Left hindlimb (tissue), 1 donor: ENCODE results near the gene HS3ST4.

ENCODE experiments used
- DNase-seq: peaks from one replicate; pipeline ENCODE4 v3.0.0-alpha.2; 2018

The HS3ST4 gene

GRCh38 chr16:25691519-25692091 lies at the start of gene HS3ST4:
Gene HS3ST4 (plus strand): TSS chr16:25691959.
- DNase-seq: no peak

DNA sequence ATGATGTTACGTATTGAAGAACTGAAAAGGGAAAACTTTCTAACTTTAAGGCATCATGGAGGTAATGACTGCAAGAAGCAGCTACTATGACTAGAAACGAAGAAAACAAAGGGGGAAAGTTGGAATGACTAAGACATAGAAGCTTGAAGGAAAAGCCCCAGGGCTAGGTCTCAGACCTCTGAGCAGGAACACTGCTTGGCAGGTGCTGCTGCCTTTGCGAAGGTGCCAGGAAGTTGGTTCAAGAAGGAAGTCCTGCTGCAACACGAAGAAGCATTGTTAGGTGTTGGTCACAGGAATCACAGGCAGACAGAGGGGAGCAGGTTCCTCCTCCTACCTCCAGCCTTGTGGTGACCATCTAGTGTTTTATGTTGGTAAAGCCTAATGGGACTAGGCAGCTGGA lies 48.1 kb upstream of the HS3ST4 start:
- no peak for DNase-seq

- no peak for DNase-seq
Observed at GRCh38 chr16:25656639-25657038, 35.1 kb upstream of the HS3ST4 start.

GRCh38 chr16:25676820-25677219 lies 14.9 kb upstream of the HS3ST4 start:
- no peak for DNase-seq

DNA sequence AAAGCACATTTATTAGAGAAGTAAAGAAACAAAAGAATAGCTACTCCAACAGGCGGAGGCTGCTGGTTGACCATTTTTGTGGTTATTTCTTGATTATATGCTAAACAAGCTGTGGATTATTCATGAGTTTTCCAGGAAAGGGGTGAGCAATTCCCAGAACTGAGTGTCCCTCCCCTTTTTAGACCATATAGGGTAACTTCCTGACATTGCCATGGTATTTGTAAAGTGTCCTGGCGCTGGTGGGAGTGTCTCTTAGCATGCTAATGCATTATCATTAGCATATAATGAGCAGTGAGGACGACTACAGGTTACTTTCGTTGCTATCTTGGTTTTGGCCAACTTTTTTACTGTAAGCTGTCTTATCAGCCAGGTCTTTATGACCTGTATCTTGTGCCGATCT lies 12.2 kb upstream of the HS3ST4 start:
- DNase-seq: no peak

DNA sequence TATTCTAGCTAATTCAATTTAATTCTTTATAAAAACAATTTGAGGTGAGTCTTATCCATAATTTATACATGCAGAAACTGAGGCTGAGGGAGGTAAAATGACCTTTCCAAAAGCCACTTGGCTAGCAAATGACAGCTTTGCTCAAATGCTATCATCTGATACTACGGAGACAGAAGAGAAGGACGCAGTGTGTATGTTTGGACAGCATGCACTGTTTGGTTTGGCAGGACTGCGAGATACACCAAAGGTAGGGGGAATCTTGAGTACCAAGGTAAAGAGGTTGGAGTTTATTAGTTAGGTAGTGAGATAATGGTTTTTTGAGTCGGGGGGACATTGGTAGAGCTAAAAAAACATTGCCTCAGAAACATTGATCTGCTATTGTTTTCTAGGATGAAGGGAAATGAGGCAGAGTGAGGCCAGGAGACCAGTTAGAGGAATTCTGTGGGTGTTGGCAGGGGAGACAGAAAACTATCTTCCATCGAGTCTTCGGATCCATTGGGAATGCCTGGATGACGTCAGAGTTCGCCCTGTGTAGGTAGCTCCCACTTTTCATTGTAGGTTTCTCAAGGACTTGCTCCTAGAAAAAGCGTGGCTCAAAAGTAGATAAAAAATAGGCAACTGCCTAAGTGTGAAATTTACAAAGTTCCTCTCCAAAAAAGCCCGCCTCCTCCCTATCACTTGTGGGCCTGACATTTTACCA lies 2.5 kb upstream of the HS3ST4 start:
- no peak for DNase-seq

DNA sequence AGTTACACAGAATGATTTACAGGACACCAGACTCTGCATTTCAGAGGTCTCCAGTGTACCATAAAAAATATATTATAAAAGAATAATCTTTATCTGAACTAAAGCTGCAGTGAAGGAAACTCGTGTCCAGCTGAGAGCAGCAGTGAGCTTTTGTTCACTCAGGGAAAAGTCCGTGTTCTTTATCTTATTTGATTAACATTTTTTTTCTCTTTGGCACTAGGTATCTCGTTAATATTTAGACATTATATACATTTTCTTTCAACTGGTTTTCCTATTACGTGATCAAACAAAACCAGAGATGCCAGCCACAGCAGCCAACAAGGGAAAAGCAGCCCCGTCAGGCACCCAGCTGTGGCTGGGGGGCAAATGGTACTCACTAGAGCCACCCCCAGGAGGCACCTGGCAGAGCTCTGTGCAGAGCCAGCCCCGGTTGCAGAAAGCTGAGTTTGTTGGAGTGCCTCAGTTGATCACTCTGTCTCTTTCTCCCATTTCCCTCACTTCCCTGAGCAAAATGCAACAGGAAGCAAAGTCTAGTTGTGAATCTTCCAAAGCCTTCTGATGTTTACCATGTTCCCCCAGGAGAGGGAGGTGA lies 1.1 kb upstream of the HS3ST4 start:
- no peak for DNase-seq

- no peak for DNase-seq
Observed at GRCh38 chr16:25692351-25692741, 587 bp downstream of the HS3ST4 start.

GRCh38 chr16:25692742-25693508 lies 1.2 kb downstream of the HS3ST4 start:
- no peak for DNase-seq

- DNase-seq: no peak
Observed at GRCh38 chr16:25693631-25694030, 1.9 kb downstream of the HS3ST4 start.

GRCh38 chr16:25699069-25699468 lies 7.3 kb downstream of the HS3ST4 start:
- DNase-seq: no peak

GRCh38 chr16:25700547-25700946 lies 8.8 kb downstream of the HS3ST4 start:
- no peak for DNase-seq

DNA sequence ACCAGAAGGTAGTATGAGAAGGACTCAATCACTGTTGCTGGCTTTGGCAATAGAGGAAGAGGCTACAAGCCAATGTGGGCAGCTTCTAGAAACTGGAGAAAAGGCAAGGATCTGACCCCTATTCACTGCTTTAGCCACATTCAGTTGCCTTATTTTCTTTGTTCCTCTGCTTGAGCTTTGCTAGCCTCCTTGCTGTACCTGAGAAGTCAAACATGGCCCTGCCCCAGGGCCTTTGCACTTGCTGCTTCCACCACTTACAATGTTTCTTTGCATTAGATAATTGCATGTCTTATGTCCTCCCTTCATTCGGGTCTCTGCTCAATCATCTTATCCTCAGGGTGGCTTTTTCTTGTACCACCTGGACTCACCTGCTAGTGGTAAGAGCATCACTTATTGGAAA lies 15.8 kb downstream of the HS3ST4 start:
- DNase-seq: no peak

GRCh38 chr16:25707982-25708583 lies 16.3 kb downstream of the HS3ST4 start:
- no peak for DNase-seq

DNA sequence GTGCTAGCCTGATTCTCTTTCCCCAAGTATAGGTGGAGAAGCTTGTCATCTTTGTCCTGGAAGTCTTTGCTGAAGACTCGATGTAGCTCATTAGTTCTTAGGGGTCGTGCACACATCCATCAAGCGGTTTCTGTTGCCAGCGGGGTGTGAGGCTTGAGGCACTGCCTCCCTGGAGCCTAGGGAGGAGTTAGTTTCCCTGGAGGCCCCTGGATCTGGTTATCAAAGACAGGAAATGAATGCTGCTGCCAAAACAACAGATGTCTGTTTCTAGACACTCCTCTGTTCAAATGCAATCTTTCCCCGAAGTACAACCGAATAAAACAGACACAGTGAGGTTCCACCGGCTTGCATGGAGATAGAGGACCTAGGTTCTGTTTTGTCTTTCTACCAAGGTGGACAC lies 17.5 kb downstream of the HS3ST4 start:
- DNase-seq: no peak

DNA sequence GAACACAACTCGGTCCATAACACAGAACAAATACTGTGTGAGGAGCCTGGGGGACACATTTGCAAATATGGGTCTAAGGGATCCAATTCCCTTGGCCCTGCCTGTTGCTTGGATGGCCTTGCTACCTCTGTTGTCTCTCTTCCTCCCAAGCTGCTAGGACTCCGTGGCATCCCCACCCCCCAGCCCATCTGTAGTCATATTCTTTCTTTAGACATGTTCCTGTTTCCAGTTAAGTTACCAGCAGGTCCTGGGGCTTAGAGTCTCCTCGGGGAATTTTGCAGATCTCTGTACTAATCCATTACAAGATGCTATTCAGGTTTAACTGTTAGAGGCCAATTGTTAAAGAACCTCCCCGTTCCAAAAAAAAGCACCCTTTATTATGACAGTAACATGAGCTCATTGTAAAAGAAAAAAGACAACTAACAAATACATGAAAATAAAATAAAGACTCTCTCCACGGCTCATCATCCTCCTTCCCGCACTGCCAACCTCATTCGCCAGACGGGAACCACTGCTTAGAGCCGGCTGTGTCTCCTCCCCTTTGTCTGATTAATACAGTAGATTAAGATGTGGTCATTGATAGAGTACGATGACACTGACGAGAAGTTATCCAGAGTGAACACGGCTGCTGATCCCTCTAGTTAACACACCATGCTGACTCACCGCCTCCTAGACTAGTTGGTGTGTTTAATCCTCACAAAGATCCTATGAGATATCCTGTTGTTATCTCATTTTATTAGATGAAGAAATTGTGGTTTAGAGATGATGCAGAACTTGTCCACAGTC lies 22.2 kb downstream of the HS3ST4 start:
- no peak for DNase-seq

GRCh38 chr16:25716186-25716585 lies 24.4 kb downstream of the HS3ST4 start:
- no peak for DNase-seq

DNA sequence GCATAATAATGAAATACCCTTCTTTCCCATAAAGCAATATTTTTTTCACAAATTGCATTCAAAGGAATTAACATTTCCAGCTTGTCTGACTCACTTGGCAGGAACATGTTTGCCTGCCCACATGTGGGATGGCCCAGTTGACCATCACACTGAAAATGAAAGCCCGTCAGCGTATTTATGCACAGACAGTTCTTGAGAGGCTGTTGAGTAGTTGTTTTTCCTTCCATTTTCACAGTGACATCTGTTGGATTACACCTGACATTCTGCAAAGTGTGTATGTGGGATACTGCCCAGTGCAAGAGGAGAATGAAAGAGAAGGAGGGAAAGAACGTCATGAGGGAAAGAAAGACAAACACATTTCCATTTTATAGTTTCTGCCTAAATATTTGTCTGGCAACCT lies 29.7 kb downstream of the HS3ST4 start:
- DNase-seq: no peak

DNA sequence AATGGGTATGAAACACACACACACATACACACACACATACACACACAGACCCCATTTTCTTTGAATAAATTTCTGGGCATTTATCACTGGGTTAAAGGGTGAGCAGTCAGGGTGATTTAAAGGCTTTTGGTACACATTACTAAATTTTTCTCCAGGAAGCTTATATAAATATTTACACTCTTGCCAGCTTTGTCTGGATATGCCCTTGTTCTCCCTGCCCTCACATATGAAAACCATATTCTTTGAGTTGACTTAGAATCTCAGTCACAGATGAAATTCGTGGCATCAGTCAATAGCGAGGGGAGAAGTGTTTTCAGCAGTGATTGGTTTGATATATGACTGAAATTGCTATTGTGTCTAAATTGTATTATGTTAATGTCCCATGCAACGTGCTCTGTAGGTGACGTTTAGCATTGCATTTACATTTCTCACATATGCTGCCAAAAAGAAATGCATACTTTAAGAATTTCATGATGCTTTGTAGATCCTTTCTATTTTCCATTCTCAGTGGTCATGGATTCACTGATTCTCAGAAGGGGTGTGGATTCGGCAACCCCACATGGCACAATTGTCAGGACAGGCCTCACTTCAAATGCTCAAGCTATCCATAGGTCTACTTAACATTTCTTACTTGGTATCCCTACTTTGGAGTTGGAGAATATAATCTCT lies 34.8 kb downstream of the HS3ST4 start:
- no peak for DNase-seq

DNA sequence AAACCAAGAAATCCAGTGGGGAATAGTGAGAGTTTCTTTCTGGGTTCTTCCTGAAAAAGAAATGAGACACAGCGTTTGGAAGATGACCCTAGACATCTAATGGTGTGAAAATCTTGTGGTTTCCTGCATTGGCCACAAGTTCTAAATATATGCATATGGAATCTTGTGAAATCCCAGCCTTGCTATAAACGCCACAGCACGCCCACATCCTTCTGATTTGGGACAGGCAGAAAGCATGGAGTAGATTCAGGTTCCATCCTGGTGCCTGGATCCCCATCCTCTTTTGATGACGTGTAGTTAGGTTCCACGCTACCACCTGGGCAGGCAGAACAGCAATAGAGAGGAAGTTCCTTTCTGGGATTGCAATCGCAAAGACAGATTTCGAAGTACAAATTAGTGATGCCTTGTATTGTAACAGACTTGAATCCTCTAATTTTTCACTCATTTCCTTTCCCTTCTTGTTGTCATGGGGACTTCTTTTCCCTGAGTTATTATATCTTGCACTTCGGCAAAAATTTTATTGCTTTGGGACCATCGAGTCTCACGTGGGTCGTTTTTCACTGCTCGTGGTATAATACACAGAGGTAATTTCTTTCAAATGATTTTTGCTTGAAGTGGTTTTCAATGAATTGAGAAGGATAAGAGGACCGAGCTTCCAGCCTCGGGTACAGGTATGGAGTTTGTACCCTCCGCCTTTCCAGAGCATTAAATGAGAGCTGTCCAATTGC lies 37.6 kb downstream of the HS3ST4 start:
- no peak for DNase-seq

DNA sequence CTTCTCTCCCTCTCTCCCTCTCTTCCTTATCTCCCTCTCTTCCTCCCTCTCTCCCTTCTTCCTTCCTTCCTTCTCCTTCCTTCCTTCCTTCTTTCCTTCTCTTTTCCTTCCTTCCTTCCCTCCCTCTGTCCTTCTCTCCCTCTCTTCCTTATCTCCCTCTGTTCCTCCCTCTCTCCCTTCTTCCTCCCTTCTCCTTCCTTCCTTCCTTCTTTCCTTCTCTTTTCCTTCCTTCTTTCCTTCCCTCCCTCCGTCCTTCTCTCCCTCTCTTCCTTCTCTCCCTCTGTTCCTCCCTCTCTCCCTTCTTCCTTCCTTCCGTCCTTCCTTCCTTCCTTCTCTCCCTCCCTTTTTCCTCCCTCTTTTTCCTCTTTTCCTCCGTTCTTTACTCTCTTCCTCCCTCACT lies 38.6 kb downstream of the HS3ST4 start:
- DNase-seq: no peak
